SK-N-SH (cell line): ENCODE data around the gene TRHDE. TPM values are rescaled to one million over a fixed set of nuclear protein-coding genes. Genes with fewer than 3 reads are reported as not detected.

ENCODE experiments used
- CTCF ChIA-PET: fragments of 300-600, 350-600 bp; formaldehyde crosslinking; extraction: SDS; loops from one replicate; lab custom pipeline; 2021; lab: Yijun Ruan, JAX
- POLR2A ChIA-PET: fragments of 350-600 bp; sonication (Branson Sonifier 250); formaldehyde crosslinking; extraction: SDS; loops from one replicate; lab custom pipeline; 2020; ENCODE audit warnings: antibody characterized with exemption, inconsistent platforms; lab: Yijun Ruan, JAX
- DNase-seq: peaks from one replicate; pipeline ENCODE4 v3.0.0; 2012
- H2AFZ ChIP-seq: fragments of 200-600 bp; sonication (generic); 2 replicates; pipeline ENCODE4 v1.8.1; 2016; ENCODE audit warnings: antibody characterized with exemption, mild to moderate bottlenecking, low read depth
- H3F3A ChIP-seq: fragments of 200-600 bp; sonication (generic); replicated peaks from 2 replicates; pipeline ENCODE3; 2016; ENCODE audit warnings: antibody characterized with exemption, mild to moderate bottlenecking; ENCODE audit not compliant: insufficient read depth
- H3K27ac ChIP-seq, 2 experiments: fragments of 200-500 bp in 1 of 2; fragments of 200-600 bp in 1 of 2; sonication (Bioruptor generic) in 1 of 2; sonication (generic), shearing (Covaris generic) in 1 of 2; 2 replicates each; pipeline versions ENCODE4 v1.5.1 to v1.6.1; 2014 to 2016; ENCODE audit warnings: low read depth in 2 of 2, inconsistent platforms in 1 of 2, low read length in 1 of 2, mild to moderate bottlenecking in 1 of 2, mixed read lengths in 1 of 2
- H3K27me3 ChIP-seq: fragments of 200-600 bp; sonication (generic), shearing (Covaris generic); 2 replicates; pipeline ENCODE4 v1.6.1; 2016; ENCODE audit warnings: mixed run types; ENCODE audit not compliant: insufficient read depth
- H3K36me3 ChIP-seq, 2 experiments: fragments of 200-500 bp in 1 of 2; fragments of 200-600 bp in 1 of 2; sonication (Bioruptor generic) in 1 of 2; sonication (generic) in 1 of 2; replicated peaks in 1 of 2; 2 replicates each; pipeline versions ENCODE3 to v1.5.1; 2014 to 2016; ENCODE audit warnings: low read length in 1 of 2, mild to moderate bottlenecking in 1 of 2; ENCODE audit not compliant: insufficient read depth in 2 of 2, control insufficient read depth in 1 of 2
- H3K4me1 ChIP-seq, 2 experiments: fragments of 200-500 bp in 1 of 2; fragments of 200-600 bp in 1 of 2; sonication (Bioruptor generic) in 1 of 2; sonication (generic), shearing (Covaris generic) in 1 of 2; 2 replicates each; pipeline versions ENCODE4 v1.5.1 to v1.6.1; 2014 to 2016; ENCODE audit warnings: low read depth in 1 of 2, low read length in 1 of 2, mixed run types in 1 of 2; ENCODE audit not compliant: insufficient read depth in 2 of 2, control insufficient read depth in 1 of 2
- H3K4me2 ChIP-seq: fragments of 200-600 bp; sonication (generic), shearing (Covaris generic); 2 replicates; pipeline ENCODE4 v1.6.1; 2017; ENCODE audit warnings: mixed run types
- H3K4me3 ChIP-seq, 2 experiments: fragments of 200-500 bp in 1 of 2; fragments of 200-600 bp in 1 of 2; sonication (Bioruptor generic) in 1 of 2; sonication (generic), shearing (Covaris generic) in 1 of 2; 2 replicates each; pipeline versions ENCODE4 v1.5.1 to v1.8.1; 2014 to 2016; ENCODE audit warnings: low read depth in 2 of 2, inconsistent platforms in 1 of 2, low read length in 1 of 2, mild to moderate bottlenecking in 1 of 2, mixed read lengths in 1 of 2, moderate library complexity in 1 of 2
- H3K79me2 ChIP-seq: fragments of 200-600 bp; sonication (generic); 2 replicates; pipeline ENCODE4 v1.8.1; 2017; ENCODE audit warnings: mild to moderate bottlenecking; ENCODE audit not compliant: insufficient read depth
- H3K9ac ChIP-seq: fragments of 200-600 bp; sonication (generic); 2 replicates; pipeline ENCODE4 v1.6.1; 2017; ENCODE audit warnings: mixed run types
- H3K9me2 ChIP-seq: fragments of 200-600 bp; sonication (generic); 2 replicates; pipeline ENCODE4 v1.6.1; 2017; ENCODE audit warnings: mixed run types
- H3K9me3 ChIP-seq: fragments of 200-600 bp; sonication (generic); 2 replicates; pipeline ENCODE4 v1.6.1; 2017; ENCODE audit warnings: mixed run types, mild to moderate bottlenecking, moderate library complexity
- H4K20me1 ChIP-seq: fragments of 200-600 bp; sonication (generic); 2 replicates; pipeline ENCODE4 v1.6.1; 2017; ENCODE audit warnings: mild to moderate bottlenecking, mixed run types; ENCODE audit not compliant: insufficient read depth
- CTCF ChIP-seq: fragments of 200-600 bp; sonication (generic); IDR thresholded peaks from 2 replicates; pipeline ENCODE4 v1.6.1; 2017; ENCODE audit warnings: antibody characterized with exemption, mild to moderate bottlenecking, moderate library complexity
- FOSL2 ChIP-seq: IDR thresholded peaks from 2 replicates; pipeline ENCODE4 v1.4.0; 2012; ENCODE audit warnings: low read depth, mild to moderate bottlenecking, moderate library complexity, borderline replicate concordance
- FOXJ3 ChIP-seq: sonication (generic); formaldehyde crosslinking; IDR thresholded peaks from 2 replicates; pipeline ENCODE4 v1.5.1; 2020; ENCODE audit warnings: mild to moderate bottlenecking, missing genetic modification reagents
- FOXM1 ChIP-seq: IDR thresholded peaks from 2 replicates; pipeline ENCODE4 v1.4.0; 2012; ENCODE audit warnings: low read depth, mild to moderate bottlenecking
- GATA2 ChIP-seq: sonication (generic); formaldehyde crosslinking; IDR thresholded peaks from 2 replicates; pipeline ENCODE4 v1.5.0; 2020; ENCODE audit warnings: mild to moderate bottlenecking, missing genetic modification reagents
- JUND ChIP-seq: IDR thresholded peaks from 2 replicates; pipeline ENCODE4 v1.4.0; 2012
- NFIC ChIP-seq: IDR thresholded peaks from 2 replicates; pipeline ENCODE4 v1.4.0; 2012; ENCODE audit warnings: borderline replicate concordance
- POLR2AphosphoS5 ChIP-seq: IDR thresholded peaks from 2 replicates; pipeline ENCODE4 v1.6.1; 2012; ENCODE audit warnings: low read depth, low read length
- RFX5 ChIP-seq: IDR thresholded peaks from 2 replicates; pipeline ENCODE4 v1.6.1; 2012; ENCODE audit warnings: mild to moderate bottlenecking, improper control_type of control experiment, low read length
- RXRA ChIP-seq: IDR thresholded peaks from 2 replicates; pipeline ENCODE4 v1.4.0; 2012; ENCODE audit warnings: low read depth, mild to moderate bottlenecking, borderline replicate concordance
- SMC3 ChIP-seq: IDR thresholded peaks from 2 replicates; pipeline ENCODE4 v1.6.1; 2012; ENCODE audit warnings: low read depth, low read length, improper control_type of control experiment
- TAF1 ChIP-seq: IDR thresholded peaks from 2 replicates; pipeline ENCODE4 v1.6.1; 2012; ENCODE audit warnings: low read depth, mild to moderate bottlenecking, low read length, moderate library complexity, borderline replicate concordance
- WGBS: methylation state at CpG from one replicate; pipeline ENCODE4 v1.1.6; 2017; ENCODE audit warnings: low lambda C conversion rate; 5-methylcytosine and 5-hydroxymethylcytosine counted together
- polyA plus RNA-seq, 3 experiments: library from polyadenylated mRNA; depleted of rRNA; stranded (reverse); fragments of >200 nt; gene quantifications; 2 replicates each; pipeline ENCODE4 v1.2.3, GENCODE V29; 2012

The TRHDE gene
- polyA plus RNA-seq, 1 of the 3 experiments (the other 2 are of a cell fraction) = 0.46 TPM

- Histone ChIP-seq H3F3A (no peaks in the 10 kb centered on the region), H3K9ac (no peak overlapping the region), H3K27me3 (no peaks in the 10 kb centered on the region), H3K4me3 (no peak overlapping the region), H2AFZ (no peak overlapping the region), H3K9me2 (no peaks in the 10 kb centered on the region), H3K9me3 (no peaks in the 10 kb centered on the region; the same call in 1 of the 2 replicates), H3K4me2 (no peak overlapping the region), H3K36me3 (no peaks in the 10 kb centered on the region), H3K27ac (no peak overlapping the region), H4K20me1 (no peaks in the 10 kb centered on the region), H3K4me1 (no peaks in the 10 kb centered on the region), H3K79me2 (no peaks in the 10 kb centered on the region)
- TF ChIP-seq POLR2AphosphoS5 (no peak), SMC3 (no peak), JUND (no peak), RXRA (no peak), FOXJ3 (CRISPR knock-in tag) (no peak), FOXM1 (no peak), RFX5 (no peak), CTCF (no peak), NFIC (no peak)
- no peak for DNase-seq
- CTCF ChIA-PET = no interaction called here
- WGBS = 26% methylated on average over 2 of the region's 2 CpGs
- POLR2A ChIA-PET = no interaction called here
Observed at GRCh38 chr12:72677846-72678245, 405.7 kb downstream of the TRHDE start.

GRCh38 chr12:72679147-72679757 lies 407.1 kb downstream of the TRHDE start:
- CTCF ChIA-PET = interaction anchor here (0.6 to 0.8 kb wide), 2 partner anchors 22 to 109 kb away, joined by 3 read pairs; no protein-coding TSS in a partner anchor
- WGBS = 9% methylated on average over 2 of the region's 2 CpGs
- H3K9ac ChIP-seq = no peak overlapping the region
- H3K36me3 ChIP-seq = no peaks in the 10 kb centered on the region
- H3K9me2 ChIP-seq = no peaks in the 10 kb centered on the region
- no peak overlapping the region for H2AFZ ChIP-seq
- no peak for TF ChIP-seq FOSL2
- TF ChIP-seq RXRA = no peak
- no peak for TF ChIP-seq GATA2 (CRISPR knock-in tag)
- TF ChIP-seq FOXM1 = no peak
- no peak for TF ChIP-seq TAF1
- no peak overlapping the region for H3K4me2 ChIP-seq
- POLR2A ChIA-PET = no interaction called here
- H3K4me3 ChIP-seq = no peak overlapping the region
- H3F3A ChIP-seq = no peaks in the 10 kb centered on the region
- no peaks in the 10 kb centered on the region for H3K27me3 ChIP-seq
- no peaks in the 10 kb centered on the region for H3K4me1 ChIP-seq
- H3K9me3 ChIP-seq = no peaks in the 10 kb centered on the region; the same call in 1 of the 2 replicates
- DNase-seq = no peak
- no peaks in the 10 kb centered on the region for H4K20me1 ChIP-seq
- H3K27ac ChIP-seq = no peak overlapping the region
- no peaks in the 10 kb centered on the region for H3K79me2 ChIP-seq
